ENCODE results near the gene KRT6A.

KRT6A gene

GRCh38 chr12:52445876-52446275 is 47.2 kb downstream of the KRT6A start:
- no peak for TF ChIP-seq TAF1 (IDR thresholded peaks at IDR 0.05; ENCODE audit: borderline replicate concordance, insufficient read depth, low read length)
- no peak for TF ChIP-seq SIN3A (IDR thresholded peaks at IDR 0.05; ENCODE audit: borderline replicate concordance, insufficient read depth, low read length)
- no peak for TF ChIP-seq FOXP2 (optimal IDR thresholded peaks at IDR 0.05; ENCODE audit: borderline replicate concordance, extremely low read depth, extremely low read length, insufficient read depth)
- no peak for TF ChIP-seq POLR2AphosphoS5 (IDR thresholded peaks at IDR 0.05; ENCODE audit: low read depth, low read length)
- TF ChIP-seq REST (IDR thresholded peaks at IDR 0.05; ENCODE audit: insufficient read depth in 1 of 2, low read depth in 2 of 2, low read length in 2 of 2), result no peak

GRCh38 chr12:52444647-52445595 is 48.1 kb downstream of the KRT6A start:
- TF ChIP-seq SIN3A (IDR thresholded peaks at IDR 0.05; ENCODE audit: borderline replicate concordance, insufficient read depth, low read length) (no peak), TAF1 (IDR thresholded peaks at IDR 0.05; ENCODE audit: borderline replicate concordance, insufficient read depth, low read length) (no peak), POLR2AphosphoS5 (IDR thresholded peaks at IDR 0.05; ENCODE audit: low read depth, low read length) (no peak), FOXP2 (optimal IDR thresholded peaks at IDR 0.05; ENCODE audit: borderline replicate concordance, extremely low read depth, extremely low read length, insufficient read depth) (no peak), REST (IDR thresholded peaks at IDR 0.05; ENCODE audit: insufficient read depth in 1 of 2, low read depth in 2 of 2, low read length in 2 of 2) (no peak)

GRCh38 chr12:52443966-52444365 is 49.1 kb downstream of the KRT6A start:
- no peak for TF ChIP-seq REST (IDR thresholded peaks at IDR 0.05; ENCODE audit: insufficient read depth in 1 of 2, low read depth in 2 of 2, low read length in 2 of 2)
- TF ChIP-seq SIN3A (IDR thresholded peaks at IDR 0.05; ENCODE audit: borderline replicate concordance, insufficient read depth, low read length), result no peak
- no peak for TF ChIP-seq TAF1 (IDR thresholded peaks at IDR 0.05; ENCODE audit: borderline replicate concordance, insufficient read depth, low read length)
- TF ChIP-seq POLR2AphosphoS5 (IDR thresholded peaks at IDR 0.05; ENCODE audit: low read depth, low read length), result no peak
- no peak for TF ChIP-seq FOXP2 (optimal IDR thresholded peaks at IDR 0.05; ENCODE audit: borderline replicate concordance, extremely low read depth, extremely low read length, insufficient read depth)

GRCh38 chr12:52442600-52443061 is 50.4 kb downstream of the KRT6A start:
- TF ChIP-seq SIN3A (IDR thresholded peaks at IDR 0.05; ENCODE audit: borderline replicate concordance, insufficient read depth, low read length) (no peak), FOXP2 (optimal IDR thresholded peaks at IDR 0.05; ENCODE audit: borderline replicate concordance, extremely low read depth, extremely low read length, insufficient read depth) (no peak), POLR2AphosphoS5 (IDR thresholded peaks at IDR 0.05; ENCODE audit: low read depth, low read length) (no peak), TAF1 (IDR thresholded peaks at IDR 0.05; ENCODE audit: borderline replicate concordance, insufficient read depth, low read length) (no peak), REST (IDR thresholded peaks at IDR 0.05; ENCODE audit: insufficient read depth in 1 of 2, low read depth in 2 of 2, low read length in 2 of 2) (no peak)
